ENCODE data around the gene NOL4L.
"Not testable (repeated sequence)": the region's sequence is repeated elsewhere in the genome, so short reads cannot be mapped to it uniquely, and the experiment has no call there.

NOL4L gene

DNA sequence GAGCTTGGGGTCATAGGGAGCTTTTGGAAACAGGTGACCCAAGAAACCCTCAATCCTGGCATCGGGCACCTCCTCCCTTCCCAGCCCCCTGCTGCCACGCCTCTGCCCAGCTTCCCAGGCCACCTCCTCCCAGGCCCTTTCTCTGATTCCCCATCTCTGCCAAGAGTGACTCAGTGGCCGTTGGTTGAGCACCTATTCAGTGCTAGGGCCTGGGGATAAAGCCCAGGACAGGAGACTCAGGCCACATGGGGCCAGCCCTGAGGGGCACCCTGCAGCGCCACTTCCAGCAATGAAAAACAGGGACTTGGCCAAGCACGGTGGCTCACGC is 116.9 kb downstream of the NOL4L start:
- DNase-seq, result no peak

DNA sequence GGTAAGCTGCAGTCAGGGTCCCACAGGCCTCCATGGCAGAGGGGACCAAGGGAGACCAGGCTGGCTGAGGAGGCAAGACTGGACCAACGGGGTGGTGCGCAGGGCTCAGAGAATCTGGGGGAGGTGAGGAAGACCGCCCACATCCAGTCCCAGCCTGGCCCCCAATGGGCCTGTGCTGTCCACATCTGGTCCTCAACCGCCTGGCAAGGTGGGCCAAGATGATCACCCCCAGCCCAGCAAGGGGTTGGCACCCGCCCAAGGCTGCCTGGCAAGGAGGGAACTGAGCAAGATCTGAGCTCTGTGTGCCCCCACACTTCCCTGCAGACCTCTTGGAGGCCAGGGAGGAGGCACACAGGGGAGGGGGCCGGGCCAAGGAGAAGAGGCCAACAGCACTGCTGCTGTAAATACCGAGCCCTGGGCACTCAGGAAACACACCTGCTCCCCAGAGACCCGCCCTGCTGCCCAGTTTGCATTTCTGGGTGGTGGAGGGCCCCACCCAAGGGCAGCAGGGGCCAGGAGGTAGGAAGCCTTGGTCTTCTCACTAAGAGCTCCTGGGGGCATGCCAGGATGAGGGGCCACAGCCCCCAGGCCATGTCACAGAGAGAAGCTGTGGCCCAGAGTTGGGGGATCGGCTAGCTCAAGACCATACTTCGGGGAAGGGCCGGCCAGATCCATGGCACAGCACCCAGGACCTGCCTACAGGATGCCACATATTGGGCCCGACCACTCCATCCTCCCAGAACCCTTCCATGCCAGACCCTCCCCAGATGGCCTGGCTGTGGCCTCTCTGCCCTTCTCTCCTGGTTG is 117.4 kb downstream of the NOL4L start:
- no peak for DNase-seq

DNA sequence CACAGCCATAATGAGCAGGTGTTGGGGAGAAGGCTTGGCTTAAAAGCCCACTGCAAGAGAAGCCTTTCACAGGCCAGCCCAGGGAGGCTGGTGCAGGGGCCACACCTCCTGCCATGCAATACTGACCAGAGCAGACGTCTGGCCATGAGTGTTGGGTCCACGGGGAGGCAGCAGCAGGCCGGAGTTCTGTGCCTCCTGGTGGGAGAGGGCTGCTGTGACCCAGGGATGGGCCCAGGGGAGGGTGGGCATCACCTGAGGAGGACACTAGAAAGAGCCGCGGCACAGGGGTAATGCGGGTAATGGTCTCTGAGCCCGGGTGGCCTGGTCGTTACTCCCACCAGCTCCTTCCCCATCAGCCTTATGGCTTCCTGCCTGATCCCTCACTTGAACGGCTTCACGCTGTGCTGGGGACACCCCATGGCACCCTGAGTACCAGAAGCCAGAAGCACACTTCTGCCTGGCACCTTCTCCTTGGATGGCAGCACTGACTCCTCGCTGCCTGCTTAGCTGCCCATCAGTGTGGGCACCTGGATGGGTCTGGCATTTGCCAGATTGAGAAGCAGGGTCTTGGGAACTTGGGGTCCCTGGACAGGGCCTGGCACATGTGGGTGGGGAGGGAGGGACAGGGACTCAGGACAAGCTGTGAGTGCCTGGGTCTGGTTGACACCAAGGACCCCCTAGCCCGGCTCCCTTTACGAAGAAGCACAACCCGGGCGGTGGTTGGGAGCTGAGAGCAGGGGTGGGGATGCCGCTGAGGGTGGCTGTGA is 118.2 kb downstream of the NOL4L start:
- DNase-seq, result no peak

DNA sequence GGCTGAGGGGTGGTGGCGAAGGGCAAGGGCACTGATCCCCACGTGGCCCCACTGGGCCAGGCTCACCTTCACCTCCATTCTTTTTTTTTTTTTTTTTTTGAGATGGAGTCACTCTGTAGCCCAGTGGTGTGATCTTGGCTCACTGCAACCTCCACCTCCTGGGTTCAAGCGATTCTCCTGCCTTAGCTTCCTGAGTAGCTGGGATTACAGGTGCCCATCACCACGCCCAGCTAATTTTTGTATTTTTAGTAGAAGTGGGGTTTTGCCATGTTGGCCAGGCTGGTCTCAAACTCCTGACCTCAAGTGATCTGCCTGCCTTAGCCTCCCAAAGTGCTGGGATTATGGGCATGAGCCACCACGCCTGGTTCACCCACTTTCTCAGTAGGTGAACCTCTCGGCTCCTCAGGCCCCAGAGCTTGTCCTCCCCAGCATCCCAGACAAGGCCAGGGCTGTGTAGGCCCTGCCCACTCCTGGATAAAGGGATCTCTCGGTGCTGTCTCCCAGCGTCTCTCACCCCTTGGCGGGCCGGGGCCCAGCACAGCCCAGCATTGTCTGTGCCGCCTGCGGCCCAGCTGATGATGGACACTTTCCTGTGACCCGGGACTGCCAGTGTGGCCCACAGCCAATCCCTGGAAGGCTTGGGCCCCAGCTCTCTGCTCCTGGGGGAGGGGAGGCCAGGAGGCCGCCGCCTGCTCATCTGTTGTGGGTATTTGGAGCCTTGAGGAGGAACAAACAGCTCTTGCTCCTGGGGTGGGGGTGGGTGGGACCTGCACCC is 119.0 kb downstream of the NOL4L start:
- not testable (repeated sequence) for DNase-seq

DNA sequence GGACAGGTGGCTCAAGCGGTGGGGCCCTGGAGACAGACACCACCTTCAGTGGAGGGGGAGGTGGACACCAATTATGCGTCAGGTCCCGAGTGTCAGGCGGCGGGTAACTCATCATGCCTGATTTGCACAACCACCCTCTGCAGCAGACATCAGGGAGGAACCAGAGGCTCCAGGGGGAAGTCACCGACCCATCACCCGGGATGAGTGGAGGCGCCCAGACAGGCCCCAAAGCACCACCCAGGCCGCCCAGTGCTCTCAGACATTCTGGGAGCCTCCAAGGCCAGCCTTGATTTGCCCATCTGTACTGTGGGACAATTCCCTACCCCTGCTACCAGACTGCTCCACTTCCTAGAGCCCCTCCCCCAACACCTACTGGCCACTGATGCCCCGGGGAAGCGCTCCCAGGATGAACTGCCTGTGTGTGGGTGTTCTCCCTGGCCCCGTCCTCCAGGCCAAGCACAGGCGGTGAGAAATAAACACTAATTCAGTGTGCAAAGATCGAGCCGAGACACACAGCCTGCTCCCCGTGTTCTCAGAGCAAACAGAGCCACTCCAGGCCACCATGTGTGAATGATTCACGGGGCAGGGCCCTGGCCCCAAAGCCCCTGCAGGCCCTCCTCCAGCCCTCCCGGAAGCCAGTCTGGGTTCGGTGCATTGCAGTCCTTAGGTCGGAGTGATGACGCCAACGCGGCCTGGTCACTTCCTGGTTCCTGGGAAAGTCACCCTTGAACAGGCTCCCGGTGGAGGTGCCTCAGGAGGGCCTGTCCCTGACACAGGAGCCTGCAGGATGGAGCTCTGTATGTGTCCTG is 119.8 kb downstream of the NOL4L start:
- DNase-seq, result peak; percentile 48 to 80 (median 67)

DNA sequence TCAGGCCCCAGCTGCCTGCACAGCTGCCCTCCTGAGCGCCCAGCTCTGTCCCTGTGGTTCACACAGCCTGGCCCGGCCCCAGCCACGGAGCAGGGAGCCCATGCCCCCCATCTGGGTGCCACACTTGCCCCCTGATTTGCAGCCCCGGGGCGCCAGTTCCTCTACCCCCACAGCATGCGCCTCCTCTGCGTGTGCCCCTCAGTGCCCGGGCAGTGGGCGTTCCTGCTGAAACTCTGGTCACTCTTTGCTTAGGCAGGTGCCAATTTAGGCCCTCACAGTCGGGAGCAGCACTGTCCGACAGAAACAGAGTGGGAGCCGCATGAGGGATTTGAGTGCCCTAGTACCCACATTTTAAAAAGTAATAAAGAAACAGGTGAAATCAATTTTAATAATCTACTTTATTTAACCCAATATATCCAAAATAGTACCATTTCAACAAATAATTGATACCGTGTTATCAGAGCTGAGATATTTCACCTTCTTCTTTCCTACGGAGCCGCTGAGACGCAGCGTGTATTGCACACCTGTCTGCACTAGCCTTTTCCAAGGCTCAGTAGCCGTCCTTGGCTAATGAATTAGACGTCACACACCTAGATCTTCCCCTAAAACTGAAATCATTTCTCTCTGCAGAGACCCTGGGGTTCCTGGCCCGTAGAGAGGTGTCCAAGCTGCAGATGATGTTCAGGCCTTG is 120.6 kb downstream of the NOL4L start:
- DNase-seq, result no peak

DNA sequence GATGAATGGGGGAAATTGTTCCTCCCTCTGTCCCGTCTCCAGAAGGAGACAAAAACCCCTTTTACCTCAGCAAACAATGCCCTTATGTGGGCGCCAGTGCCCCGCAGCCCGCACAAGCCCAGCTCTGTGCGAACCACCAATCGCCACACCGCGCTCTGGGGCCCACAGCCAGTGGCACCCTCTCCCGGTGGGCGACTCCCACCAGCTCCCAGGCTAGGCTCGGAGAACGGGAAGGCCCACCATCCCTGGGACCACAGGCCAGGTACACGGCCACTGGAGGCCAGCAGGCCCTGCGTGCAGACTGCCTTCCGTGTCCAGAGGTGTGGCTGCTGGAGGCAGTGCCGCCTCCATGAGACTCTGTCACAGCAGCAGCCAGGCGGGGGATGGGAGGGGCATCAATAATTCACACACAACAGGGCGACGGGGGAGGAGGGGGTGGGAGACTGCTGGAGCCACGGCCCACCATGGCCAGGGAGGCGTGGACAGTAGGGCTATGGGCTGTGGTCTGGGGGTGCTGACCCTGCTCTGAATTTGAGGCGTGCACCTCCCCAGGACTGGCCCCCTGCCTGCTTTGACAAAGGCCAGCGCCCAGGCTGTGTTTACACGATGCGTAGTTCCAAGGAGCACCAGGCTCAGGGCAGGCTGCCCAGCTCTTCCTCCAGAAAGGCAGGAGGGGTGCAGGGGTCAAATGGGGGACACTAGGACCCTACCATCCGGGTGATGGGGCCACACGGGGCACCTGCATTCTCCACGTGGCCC is 121.3 kb downstream of the NOL4L start:
- no peak for DNase-seq

DNA sequence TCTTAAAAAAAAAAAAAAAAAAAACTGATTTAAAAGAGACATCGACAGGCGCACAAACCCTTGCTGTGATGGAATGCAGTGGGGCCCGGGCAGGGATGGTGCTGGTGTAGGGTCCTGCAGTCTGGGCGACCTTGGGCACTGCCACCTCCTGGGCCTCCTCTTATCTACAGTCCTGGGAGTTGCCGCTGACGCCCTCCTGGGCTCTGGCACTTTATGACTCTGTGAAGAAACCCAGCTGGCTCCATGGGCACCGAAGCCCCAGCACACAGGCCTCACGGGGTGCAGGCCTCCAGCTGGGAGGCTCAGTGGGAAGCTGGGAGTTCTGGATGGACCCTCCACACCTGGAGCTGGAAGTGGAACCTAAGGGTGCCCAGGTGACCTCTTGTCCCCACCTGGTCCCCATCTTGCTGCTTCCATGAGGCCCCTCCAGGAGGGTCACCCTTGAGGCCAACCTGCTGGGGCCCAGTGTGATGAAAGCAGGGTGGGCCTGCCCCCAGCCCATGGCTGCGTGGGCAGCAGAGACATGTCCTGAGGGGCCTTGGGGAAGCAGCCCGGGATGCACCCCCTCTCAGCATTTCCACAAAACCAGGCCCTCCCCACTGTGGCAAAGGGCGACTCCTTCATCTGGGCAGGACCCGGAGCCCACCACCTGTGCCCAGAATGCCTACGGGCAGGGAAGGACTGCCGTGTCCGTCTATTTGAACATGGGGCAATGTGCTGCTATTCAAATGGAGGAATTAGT is 122.1 kb downstream of the NOL4L start:
- DNase-seq, result no peak

DNA sequence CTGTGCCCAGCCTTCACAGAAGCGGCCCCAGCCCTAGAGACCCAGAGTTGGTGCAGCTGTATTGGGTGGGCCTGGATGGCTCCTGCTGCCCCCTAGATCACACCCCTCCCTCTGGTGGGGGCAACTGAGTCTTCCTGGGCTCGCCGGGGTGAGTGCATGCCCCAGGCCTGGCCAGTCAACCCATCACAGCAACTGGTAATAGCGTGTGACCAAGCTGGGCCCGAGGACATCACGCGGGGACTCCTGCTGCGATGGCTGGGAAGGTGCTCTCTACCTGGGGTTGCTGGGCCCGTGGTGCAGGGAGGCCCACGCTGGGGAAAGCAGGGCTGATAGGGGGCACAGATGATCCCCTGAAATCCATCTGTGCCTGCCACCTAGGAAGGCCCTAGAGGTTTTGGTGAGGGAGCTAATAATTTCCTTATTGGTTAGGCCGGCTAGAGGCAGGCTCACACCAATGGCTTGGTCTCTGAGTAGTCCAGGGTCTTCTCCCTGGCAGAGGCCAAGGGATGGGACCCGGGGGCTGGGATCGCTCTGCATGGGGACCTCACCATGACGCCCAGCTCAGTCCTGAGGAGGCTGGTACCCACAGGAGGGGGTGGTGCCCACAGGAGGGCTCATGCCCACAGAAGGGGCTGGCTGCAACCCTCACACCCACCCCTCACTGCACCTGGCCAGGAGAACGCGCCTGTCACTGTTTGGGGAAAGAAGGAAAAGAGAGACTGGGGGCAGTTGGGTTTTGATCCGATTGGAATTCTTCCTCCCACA is 123.1 kb downstream of the NOL4L start:
- no peak for DNase-seq

DNA sequence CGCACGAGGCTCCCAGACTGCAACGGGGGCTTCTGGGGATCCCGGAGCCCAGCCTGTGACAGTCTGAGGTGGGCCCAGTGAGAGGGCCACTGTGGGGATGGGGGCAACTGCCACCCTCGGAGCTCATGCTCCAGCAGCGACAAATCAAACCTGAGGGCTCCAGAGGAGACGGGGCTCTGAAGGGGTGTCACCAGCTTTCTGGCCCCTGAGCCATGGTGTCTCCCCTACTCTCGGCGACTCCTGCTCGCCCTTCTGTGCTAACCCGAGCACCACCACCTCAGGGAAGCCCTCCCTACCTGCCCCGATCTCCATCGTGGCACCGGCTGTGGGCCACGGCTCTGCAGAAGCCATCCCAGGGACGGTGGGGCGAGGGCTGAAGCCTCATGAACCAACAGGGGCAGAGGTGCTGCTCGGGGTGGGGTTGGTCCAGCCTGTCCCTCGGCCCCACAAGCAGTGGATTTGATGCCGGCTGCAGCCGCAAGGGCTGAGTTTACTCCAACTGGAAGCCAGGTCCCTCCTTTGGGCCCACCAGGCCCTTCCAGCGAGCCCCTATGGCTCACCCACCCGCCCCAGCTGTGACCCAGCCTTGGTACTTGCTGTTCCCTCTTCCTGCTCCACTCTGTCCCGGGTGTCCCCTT is 124.3 kb downstream of the NOL4L start:
- DNase-seq, result no peak

DNA sequence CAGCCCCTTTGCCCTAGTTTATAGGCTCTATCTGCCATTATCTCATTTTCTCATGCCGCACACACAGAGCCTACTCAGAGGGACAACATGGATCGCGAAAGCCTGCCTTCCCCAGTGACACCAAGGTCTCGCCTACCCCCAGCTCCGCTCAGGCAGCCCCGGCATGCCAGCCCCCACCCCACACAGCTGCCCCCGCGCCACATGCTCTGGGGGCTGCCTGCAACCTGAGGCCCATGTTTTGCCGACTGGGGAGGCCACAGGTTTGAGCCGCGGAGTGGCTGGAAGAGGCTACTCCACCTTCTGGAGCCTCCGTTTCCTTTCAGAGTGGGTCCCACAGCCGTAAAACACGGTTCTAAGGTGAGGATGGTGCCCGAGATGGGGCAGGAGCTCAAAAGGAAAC is 124.9 kb downstream of the NOL4L start:
- DNase-seq, result no peak

DNA sequence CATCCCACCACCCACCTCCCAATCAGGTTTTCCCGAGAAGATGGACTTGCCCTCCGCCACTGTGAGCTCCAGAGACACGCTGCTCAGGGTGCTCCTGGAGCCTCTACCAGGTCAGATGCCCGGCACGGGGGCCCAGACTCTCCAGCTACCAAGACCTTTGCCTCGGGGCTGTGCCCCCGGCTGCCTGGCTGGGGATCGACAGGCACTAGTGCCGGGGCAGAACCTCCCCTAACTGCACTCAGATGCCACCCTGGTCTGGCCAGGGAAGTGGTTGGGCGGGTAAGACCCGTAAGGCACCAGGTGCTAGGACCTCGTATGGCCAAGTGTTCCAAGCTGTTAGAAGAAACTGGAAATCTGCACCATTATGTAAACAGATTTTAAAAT is 126.3 kb downstream of the NOL4L start:
- no peak for DNase-seq

DNA sequence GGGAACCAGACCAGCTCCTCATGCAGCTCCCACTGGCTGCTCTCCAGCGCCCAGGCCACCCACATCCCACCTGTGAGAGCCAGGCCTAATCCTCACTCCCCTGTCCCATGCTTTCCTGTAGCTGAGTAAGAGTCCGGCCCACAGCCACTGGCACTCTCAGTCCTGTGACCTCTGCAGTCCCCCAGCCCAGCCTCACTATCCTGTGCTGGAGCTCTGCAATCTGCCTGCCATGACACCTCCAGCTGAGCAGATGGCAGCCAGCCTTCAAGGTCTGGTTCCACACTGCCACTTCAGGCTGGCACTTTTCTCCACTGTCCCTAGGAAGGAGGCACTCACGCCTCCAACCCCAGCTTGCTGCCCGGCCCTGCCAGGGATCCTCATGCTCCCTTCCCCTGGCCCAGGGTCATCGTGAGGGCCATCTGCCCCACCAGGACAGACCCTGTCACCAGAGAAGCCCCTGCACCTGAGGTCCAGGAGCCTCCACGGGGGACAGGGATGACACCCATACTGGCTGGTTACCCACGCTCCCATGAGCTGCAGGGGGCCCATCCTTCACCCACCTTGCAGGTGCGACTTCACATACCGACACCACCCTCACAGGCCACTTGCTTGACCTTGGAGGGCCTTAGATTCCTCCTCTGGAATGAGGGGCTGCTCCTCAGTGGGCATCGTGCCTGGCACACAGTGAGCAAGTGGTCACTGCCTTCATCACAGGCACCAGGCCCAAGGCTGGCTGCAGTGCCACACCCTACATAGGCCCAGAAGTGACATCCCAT is 126.9 kb downstream of the NOL4L start:
- DNase-seq, result no peak

DNA sequence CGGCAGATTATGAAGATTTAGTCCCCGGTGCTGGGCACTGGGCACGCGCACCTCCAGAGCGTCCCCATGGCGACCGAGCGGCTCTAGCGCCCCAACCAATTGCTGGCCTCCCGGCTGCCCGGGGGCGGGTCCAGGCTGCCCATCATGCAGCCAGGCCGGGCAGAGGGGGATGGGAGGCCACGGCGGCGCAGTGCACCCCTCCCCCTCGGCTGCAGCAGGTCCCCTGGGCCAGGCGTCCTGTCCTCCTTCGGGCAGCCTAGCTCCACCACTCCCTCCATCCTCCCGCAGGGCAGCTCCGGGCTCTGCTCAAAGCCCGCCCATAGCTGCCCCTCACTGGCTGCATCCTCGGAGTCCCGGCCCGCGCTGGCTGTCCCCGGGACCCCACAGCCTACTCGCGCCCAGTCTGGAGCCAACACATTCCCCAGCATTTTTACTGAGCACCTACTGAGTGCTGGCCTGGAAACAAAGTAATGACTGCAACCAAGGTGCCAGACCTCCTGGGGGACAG is 127.6 kb downstream of the NOL4L start:
- DNase-seq, result peak in 2 of 4 experiments; percentile 31 to 39

DNA sequence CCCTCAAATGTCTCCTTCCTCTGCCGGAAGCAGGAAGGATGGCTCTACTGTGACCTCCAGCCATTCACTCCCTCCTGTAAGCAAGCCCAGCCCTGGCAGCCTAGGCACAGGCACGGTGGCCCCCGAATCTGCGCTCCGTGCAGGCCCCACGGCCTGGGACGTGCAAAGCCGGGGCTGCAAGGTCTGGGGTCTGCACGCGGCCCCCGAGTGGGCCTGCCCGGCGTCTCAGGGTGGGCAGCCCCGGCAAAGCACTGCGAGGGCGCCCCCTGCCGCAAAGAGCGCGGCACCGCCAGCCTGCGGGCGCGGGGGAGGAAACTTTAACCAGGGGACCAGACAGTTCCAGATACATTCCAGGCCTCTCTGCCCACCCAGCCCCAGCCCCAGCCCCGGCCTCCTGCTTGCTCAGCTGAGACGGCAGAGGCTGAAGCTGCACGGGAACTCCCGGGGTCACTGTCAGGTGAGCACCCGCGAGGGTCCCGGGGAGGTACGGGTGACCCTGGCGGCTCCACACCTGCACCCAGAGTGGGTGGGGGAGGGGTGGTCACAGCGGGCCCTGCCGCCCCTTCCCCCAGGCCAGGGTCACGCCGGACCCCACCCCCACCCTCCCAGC is 128.2 kb downstream of the NOL4L start:
- DNase-seq, result peak; percentile 30 to 62 (median 53)

DNA sequence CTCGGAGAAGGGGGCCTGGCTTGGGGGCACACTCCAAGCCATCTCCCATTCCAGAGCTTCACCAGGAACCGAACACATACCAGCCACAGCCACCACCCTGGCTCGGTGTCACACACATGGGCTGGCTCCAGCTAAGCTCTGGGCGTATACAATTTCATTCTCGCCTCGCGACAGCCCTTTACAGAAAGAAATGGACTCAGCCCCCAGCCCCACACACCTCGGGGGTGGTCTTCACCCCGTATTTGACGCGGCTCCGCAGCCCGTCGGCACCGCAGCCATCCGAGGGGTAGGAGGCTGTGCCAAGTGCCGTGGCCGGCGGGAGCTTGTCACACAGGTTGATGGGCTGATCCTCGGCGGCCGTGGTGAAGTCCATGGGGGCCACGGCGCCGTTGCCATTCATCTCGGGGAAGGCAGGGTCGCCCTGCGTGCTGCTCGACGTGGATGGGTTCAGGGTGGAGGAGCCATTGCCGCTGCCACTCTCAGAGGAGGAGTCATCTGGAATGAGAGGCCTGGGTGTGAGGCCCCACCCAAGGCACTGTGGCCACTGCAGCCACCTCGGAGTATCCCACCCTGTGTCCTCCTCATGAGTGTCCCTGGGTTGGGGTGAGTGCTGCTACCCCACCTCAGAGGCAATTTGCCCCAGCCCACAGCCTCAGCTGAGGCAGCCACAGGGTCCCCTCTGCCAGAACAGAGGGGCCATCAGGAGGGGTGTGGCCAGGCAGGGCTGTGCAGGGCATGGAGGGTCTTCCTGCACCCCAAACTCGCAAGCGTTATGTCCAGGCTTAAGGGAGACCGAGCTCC is 129.0 kb downstream of the NOL4L start:
- no peak for DNase-seq
